Calu3 (cell line): Measurements from ENCODE around the gene AGA. TPM values are rescaled to one million over a fixed set of nuclear protein-coding genes. Genes with fewer than 3 reads are reported as not detected.
A peak's percentile ranks its signal among the peaks of the same experiment; 100 is the strongest.

ENCODE experiments used
- BruUV-seq: library from RNA; stranded (reverse); fragments of 400-500 nt; replicated peaks from 2 replicates; lab custom pipeline; 2021; lab: Mats Ljungman, UMichigan
- CTCF ChIA-PET: fragments of 300-600 bp; sonication (Branson Sonifier 250); formaldehyde crosslinking; loops from one replicate; lab custom pipeline; 2022; ENCODE audit warnings: antibody characterized with exemption; lab: Charles Lee
- DNase-seq: peaks from one replicate; pipeline ENCODE4 v3.0.0; 2022
- H3K27ac Mint-ChIP-seq: one replicate; pipeline ENCODE4 v1.8.0; 2022; ENCODE audit warnings: mixed read lengths; ENCODE audit not compliant: unreplicated experiment
- H3K27me3 Mint-ChIP-seq: one replicate; pipeline ENCODE4 v1.8.0; 2022; ENCODE audit warnings: mixed read lengths; ENCODE audit not compliant: unreplicated experiment
- H3K36me3 Mint-ChIP-seq: one replicate; pipeline ENCODE4 v1.8.0; 2022; ENCODE audit warnings: mild to moderate bottlenecking, moderate library complexity, mixed read lengths; ENCODE audit not compliant: insufficient read depth, unreplicated experiment
- H3K4me1 Mint-ChIP-seq: one replicate; pipeline ENCODE4 v1.8.0; 2022; ENCODE audit warnings: mild to moderate bottlenecking, low read depth, mixed read lengths; ENCODE audit not compliant: unreplicated experiment
- H3K4me3 Mint-ChIP-seq: one replicate; pipeline ENCODE4 v1.8.0; 2022; ENCODE audit warnings: mild to moderate bottlenecking, low read depth, moderate library complexity, mixed read lengths; ENCODE audit not compliant: unreplicated experiment
- H3K9me3 Mint-ChIP-seq: one replicate; pipeline ENCODE4 v1.8.0; 2022; ENCODE audit warnings: low read depth, mixed read lengths; ENCODE audit not compliant: unreplicated experiment
- intact Hi-C: fragments of 100-400 bp; cut with micrococcal nuclease; formaldehyde crosslinking; loops from one replicate; pipeline ENCODE4 v1.10.0; 2022; ENCODE audit not compliant: unreplicated experiment
- total RNA-seq: library from RNA; stranded (reverse); gene quantifications from 2 replicates; pipeline ENCODE4 v1.2.3, GENCODE V29; 2022
- TF ChIP-seq, protein P1 (sequence below): fragments of 200-600 bp; IDR thresholded peaks from one replicate; pipeline ENCODE4 v1.8.0; 2022; ENCODE audit warnings: antibody characterized with exemption; ENCODE audit not compliant: unreplicated experiment

Gene AGA
- total RNA-seq, 1 experiment from 2014 or later = 21.5 TPM

DNA sequence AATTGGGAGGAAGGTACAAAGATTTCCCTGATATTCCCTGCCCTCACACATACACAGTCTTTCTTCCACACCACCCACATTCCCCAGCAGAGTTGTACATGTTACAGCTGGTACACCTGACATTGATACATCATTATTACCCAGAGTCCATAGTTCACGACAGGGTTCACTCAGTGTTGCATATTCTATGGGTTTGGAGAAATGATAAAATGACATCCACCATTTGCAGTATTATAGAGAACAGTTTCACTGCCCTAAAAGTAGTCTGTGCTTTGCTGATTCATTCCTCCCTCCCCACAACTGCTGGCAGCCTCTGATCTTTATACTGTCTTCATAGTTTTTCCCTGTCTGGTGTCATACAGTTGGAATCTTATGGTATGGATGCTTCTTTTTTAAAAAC lies 15.0 kb downstream of the AGA start:
- H3K36me3 Mint-ChIP-seq = no peaks in the 10 kb centered on the region
- intact Hi-C loops = no loop called here
- TF ChIP-seq, protein P1, sequence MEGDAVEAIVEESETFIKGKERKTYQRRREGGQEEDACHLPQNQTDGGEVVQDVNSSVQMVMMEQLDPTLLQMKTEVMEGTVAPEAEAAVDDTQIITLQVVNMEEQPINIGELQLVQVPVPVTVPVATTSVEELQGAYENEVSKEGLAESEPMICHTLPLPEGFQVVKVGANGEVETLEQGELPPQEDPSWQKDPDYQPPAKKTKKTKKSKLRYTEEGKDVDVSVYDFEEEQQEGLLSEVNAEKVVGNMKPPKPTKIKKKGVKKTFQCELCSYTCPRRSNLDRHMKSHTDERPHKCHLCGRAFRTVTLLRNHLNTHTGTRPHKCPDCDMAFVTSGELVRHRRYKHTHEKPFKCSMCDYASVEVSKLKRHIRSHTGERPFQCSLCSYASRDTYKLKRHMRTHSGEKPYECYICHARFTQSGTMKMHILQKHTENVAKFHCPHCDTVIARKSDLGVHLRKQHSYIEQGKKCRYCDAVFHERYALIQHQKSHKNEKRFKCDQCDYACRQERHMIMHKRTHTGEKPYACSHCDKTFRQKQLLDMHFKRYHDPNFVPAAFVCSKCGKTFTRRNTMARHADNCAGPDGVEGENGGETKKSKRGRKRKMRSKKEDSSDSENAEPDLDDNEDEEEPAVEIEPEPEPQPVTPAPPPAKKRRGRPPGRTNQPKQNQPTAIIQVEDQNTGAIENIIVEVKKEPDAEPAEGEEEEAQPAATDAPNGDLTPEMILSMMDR = no peak
- no peak overlapping the region for H3K4me3 Mint-ChIP-seq
- no peak for DNase-seq
- no peak overlapping the region for H3K27ac Mint-ChIP-seq
- peaks cover 2% of the 10 kb centered on the region for H3K9me3 Mint-ChIP-seq
- H3K4me1 Mint-ChIP-seq = no peaks in the 10 kb centered on the region
- no peaks in the 10 kb centered on the region for H3K27me3 Mint-ChIP-seq
- CTCF ChIA-PET = no interaction called here
- BruUV-seq = no TSS peak

DNA sequence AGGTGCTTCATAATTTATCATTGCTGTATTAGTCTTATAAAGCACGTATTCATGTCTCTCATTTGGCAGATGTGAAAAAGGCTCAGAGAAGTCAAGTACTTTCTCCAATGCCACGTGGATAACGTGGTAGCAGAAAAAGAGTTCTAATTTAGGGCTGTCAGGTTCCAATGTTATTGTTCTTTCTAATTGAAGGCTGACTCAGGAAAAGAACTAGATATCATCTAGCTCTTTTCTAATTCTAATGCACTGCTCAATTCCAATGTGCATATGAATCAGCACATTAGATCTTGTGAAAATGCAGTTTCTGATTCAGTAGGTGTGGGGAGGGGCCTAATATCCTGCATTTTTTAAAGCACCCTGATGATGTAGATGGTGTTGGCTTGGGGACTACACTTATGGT lies 22.8 kb downstream of the AGA start:
- DNase-seq = no peak
- H3K9me3 Mint-ChIP-seq = peaks cover 2% of the 10 kb centered on the region
- CTCF ChIA-PET = no interaction called here

DNA sequence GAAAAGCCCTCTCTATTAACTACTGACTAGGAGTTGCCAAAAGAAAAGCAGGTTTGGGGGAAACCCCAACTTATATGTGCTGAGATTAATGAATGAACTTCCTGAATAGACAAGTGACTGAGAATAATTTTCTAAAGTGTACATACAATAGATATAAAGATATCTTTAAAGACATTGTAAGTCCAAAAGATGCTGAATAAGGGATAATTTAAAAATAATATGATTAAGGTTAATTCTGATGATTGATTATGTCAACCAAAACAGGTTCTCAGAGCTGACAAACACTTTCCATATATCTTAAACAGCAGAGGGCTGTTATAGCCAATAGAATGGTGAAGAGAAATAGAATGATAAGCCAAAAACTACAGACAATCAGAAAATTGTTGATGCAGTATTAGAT lies 28.6 kb downstream of the AGA start:
- intact Hi-C loops = loop anchor here (2.0 kb wide), 1 partner anchor 27 kb away; no protein-coding TSS in a partner anchor
- CTCF ChIA-PET = no interaction called here

More for the DNA sequence above, 22.8 kb downstream of the AGA start:
- no peaks in the 10 kb centered on the region for H3K36me3 Mint-ChIP-seq
- no peak overlapping the region for H3K4me3 Mint-ChIP-seq
- no TSS peak for BruUV-seq
- TF ChIP-seq, protein P1 = no peak
- intact Hi-C loops = no loop called here
- H3K27me3 Mint-ChIP-seq = no peaks in the 10 kb centered on the region
- no peak overlapping the region for H3K27ac Mint-ChIP-seq
- H3K4me1 Mint-ChIP-seq = peaks cover 12% of the 10 kb centered on the region

DNA sequence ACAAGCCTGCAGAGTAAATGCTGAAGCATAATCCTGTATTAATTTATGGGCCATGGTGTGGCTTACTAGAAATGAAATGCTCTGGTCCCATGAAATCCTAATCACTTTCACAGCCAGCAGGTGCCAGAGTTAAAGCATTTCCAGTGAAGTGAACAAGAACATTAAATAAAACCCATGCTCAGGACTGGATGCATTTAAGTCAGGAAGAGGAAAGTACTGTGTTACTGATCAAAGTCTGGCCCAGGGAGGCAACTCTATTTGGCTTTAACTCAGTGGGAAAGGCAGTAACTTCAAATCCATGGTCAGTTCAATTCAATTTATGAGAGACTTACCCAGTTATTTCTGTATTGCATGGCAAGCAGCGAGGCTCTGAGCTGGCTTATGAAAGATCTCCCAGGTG lies 29.2 kb downstream of the AGA start:
- DNase-seq = no peak
- no TSS peak for BruUV-seq
- no peak overlapping the region for H3K4me3 Mint-ChIP-seq
- CTCF ChIA-PET = no interaction called here
- TF ChIP-seq, protein P1 = no peak
- peaks cover 58% of the 10 kb centered on the region for H3K4me1 Mint-ChIP-seq
- H3K27me3 Mint-ChIP-seq = no peaks in the 10 kb centered on the region
- H3K27ac Mint-ChIP-seq = peak overlapping the region; percentile 79
- peaks cover 10% of the 10 kb centered on the region for H3K9me3 Mint-ChIP-seq
- peaks cover 1% of the 10 kb centered on the region for H3K36me3 Mint-ChIP-seq
- intact Hi-C loops = loop anchor here (2.0 kb wide), 1 partner anchor 28 kb away; no protein-coding TSS in a partner anchor

More for the DNA sequence above, 28.6 kb downstream of the AGA start:
- Mint-ChIP-seq H3K4me1 (peaks cover 52% of the 10 kb centered on the region), H3K27me3 (no peaks in the 10 kb centered on the region), H3K36me3 (no peaks in the 10 kb centered on the region), H3K9me3 (peaks cover 10% of the 10 kb centered on the region), H3K27ac (peak overlapping the region; percentile 79), H3K4me3 (no peak overlapping the region)
- no peak for DNase-seq
- BruUV-seq = no TSS peak
- TF ChIP-seq, protein P1 = no peak
